ENCODE results near the gene COG3. TPM values are rescaled to one million over a fixed set of nuclear protein-coding genes. Genes with fewer than 3 reads are reported as not detected.

The COG3 gene
- total RNA-seq, 4 donors from 2014 or later = 31.9 to 41.9 (median 33.4) TPM

GRCh38 chr13:45537516-45537915 lies 72.8 kb downstream of the COG3 start:
- TF ChIP-seq POLR2A (IDR thresholded peaks at IDR 0.05) (no peak), CTCF (IDR thresholded peaks at IDR 0.05) (no peak)
- intact Hi-C loops (cut with DNase I; ENCODE audit: low total_unique reads) = no loop called here
- DNase-seq (ENCODE audit: low spot score in 2 of 2) = no peak
- H3K4me3 ChIP-seq (ENCODE audit: low read depth, poor library complexity, severe bottlenecking) = no peak overlapping the region
- 86% methylated on average over 1 of the region's 1 CpG for WGBS, 2 donors

- 71 to 83% methylated on average over 2 of the region's 2 CpGs for WGBS, 2 donors
- no peak overlapping the region for H3K4me3 ChIP-seq (ENCODE audit: low read depth, poor library complexity, severe bottlenecking)
- intact Hi-C loops (cut with DNase I; ENCODE audit: low total_unique reads) = no loop called here
- TF ChIP-seq POLR2A (IDR thresholded peaks at IDR 0.05) (no peak), CTCF (IDR thresholded peaks at IDR 0.05) (no peak)
- no peak for DNase-seq (ENCODE audit: low spot score in 2 of 2)
Observed at GRCh38 chr13:45538382-45538781, 73.6 kb downstream of the COG3 start.

- H3K4me3 ChIP-seq (ENCODE audit: low read depth, poor library complexity, severe bottlenecking) = no peak overlapping the region
- DNase-seq (ENCODE audit: low spot score in 2 of 2) = no peak
- WGBS, 2 donors = 73 to 78% methylated on average over 6 of the region's 6 CpGs
- intact Hi-C loops (cut with DNase I; ENCODE audit: low total_unique reads) = no loop called here
- TF ChIP-seq CTCF (IDR thresholded peaks at IDR 0.05) (no peak), POLR2A (IDR thresholded peaks at IDR 0.05) (no peak)
Observed at GRCh38 chr13:45540195-45540594, 75.5 kb downstream of the COG3 start.

- no peak overlapping the region for H3K4me3 ChIP-seq (ENCODE audit: low read depth, poor library complexity, severe bottlenecking)
- 87% methylated on average over 10 of the region's 10 CpGs for WGBS, 2 donors
- no peak for DNase-seq (ENCODE audit: low spot score in 2 of 2)
- no peak for TF ChIP-seq CTCF (IDR thresholded peaks at IDR 0.05)
- no peak for TF ChIP-seq POLR2A (IDR thresholded peaks at IDR 0.05)
- intact Hi-C loops (cut with DNase I; ENCODE audit: low total_unique reads) = no loop called here
Observed at GRCh38 chr13:45540864-45541263, 76.1 kb downstream of the COG3 start.

- 86 to 91% methylated on average over 11 of the region's 11 CpGs for WGBS, 2 donors
- TF ChIP-seq POLR2A (IDR thresholded peaks at IDR 0.05) = no peak
- TF ChIP-seq CTCF (IDR thresholded peaks at IDR 0.05) = no peak
- DNase-seq (ENCODE audit: low spot score in 2 of 2) = no peak
- H3K4me3 ChIP-seq (ENCODE audit: low read depth, poor library complexity, severe bottlenecking) = no peak overlapping the region
- intact Hi-C loops (cut with DNase I; ENCODE audit: low total_unique reads) = no loop called here
Observed at GRCh38 chr13:45541806-45542205, 77.1 kb downstream of the COG3 start.

- 83% methylated on average over 8 of the region's 8 CpGs for WGBS, 2 donors
- no peak overlapping the region for H3K4me3 ChIP-seq (ENCODE audit: low read depth, poor library complexity, severe bottlenecking)
- no peak for TF ChIP-seq POLR2A (IDR thresholded peaks at IDR 0.05)
- no peak for TF ChIP-seq CTCF (IDR thresholded peaks at IDR 0.05)
- intact Hi-C loops (cut with DNase I; ENCODE audit: low total_unique reads) = no loop called here
- DNase-seq (ENCODE audit: low spot score in 2 of 2) = no peak
Observed at GRCh38 chr13:45542391-45542790, 77.7 kb downstream of the COG3 start.

Data from lower leg skin (tissue), 4 donors.